Motor neuron (in vitro differentiated cells): ENCODE data around the gene RAC2. TPM values are rescaled to one million over a fixed set of nuclear protein-coding genes. Genes with fewer than 3 reads are reported as not detected.

Experiments
- ATAC-seq, 8 experiments: fragments of 200-7000 bp; cut with Tn5 transposase; replicated peaks in 6 of 8; 2 replicates each; pipeline ENCODE4 v1.8.0; 2021; ENCODE audit warnings: mild to moderate bottlenecking in 8 of 8, moderate library complexity in 8 of 8
- H3K27ac ChIP-seq, 2 donors: fragments of 250-450 bp; sonication (Bioruptor Pico); 2 replicates each; pipeline ENCODE4 v1.9.0; 2021; ENCODE audit warnings: antibody characterized with exemption in 2 of 2, mild to moderate bottlenecking in 2 of 2, moderate library complexity in 1 of 2
- H3K4me1 ChIP-seq, 2 donors: fragments of 250-450 bp; sonication (Bioruptor Pico); replicated peaks in 1 of 2; 2 replicates each; pipeline ENCODE4 v1.6.1; 2021; ENCODE audit warnings: antibody characterized with exemption in 2 of 2, mild to moderate bottlenecking in 2 of 2, moderate library complexity in 1 of 2
- H3K4me3 ChIP-seq, 5 donors: fragments of 250-450 bp; sonication (Bioruptor Pico); 2 replicates each; pipeline ENCODE4 v1.9.0; 2021; ENCODE audit warnings: antibody characterized with exemption in 5 of 5, mild to moderate bottlenecking in 5 of 5, moderate library complexity in 4 of 5
- WGBS, 10 experiments: fragments of 450-650 bp; shearing (Covaris generic); methylation state at CpG; one replicate each; pipeline ENCODE4 v1.0.0; 2022; 5-methylcytosine and 5-hydroxymethylcytosine counted together
- in situ Hi-C, 9 experiments: fragments of 400-800 bp; cut with MboI; loops; one replicate each; pipeline ENCODE4 v1.15.0; 2021; ENCODE audit warnings: low sequenced_read_pairs in 9 of 9, low pct_unique_long_range_greater_than_20kb in 2 of 9; ENCODE audit not compliant: unreplicated experiment in 9 of 9
- total RNA-seq, 8 experiments: library from RNA; unstranded; fragments of 300-600 nt; gene quantifications; 2 replicates each; pipeline versions ENCODE4 v1.2.3 to v1.2.4, GENCODE V29; 2022

Gene RAC2
- total RNA-seq, 8 experiments from 2014 or later, result 0.33 to 94.3 (median 3.1) TPM; not detected in 1

GRCh38 chr22:37243402-37244113, 511 bp downstream of the RAC2 start:
- 93% methylated on average over 3 of the region's 12 CpGs; no CpG with 5 or more reads in 9 of the 10 experiments for WGBS, 10 experiments
- H3K27ac ChIP-seq, result no peak overlapping the region
- in situ Hi-C loops, result no loop called here
- peak in 1 of 8 experiments; percentile 37 for ATAC-seq
- H3K4me3 ChIP-seq, result no peak overlapping the region
- H3K4me1 ChIP-seq, result peaks cover 10 to 16% of the 10 kb centered on the region in 2 donors

- H3K4me3 ChIP-seq, result no peak overlapping the region
- 7 to 80% (median 26%) methylated on average over 1 to 11 of the region's 16 CpGs; no CpG with 5 or more reads in 4 of the 10 experiments for WGBS, 10 experiments
- in situ Hi-C loops, result no loop called here
Measured at GRCh38 chr22:37242395-37242918, 1.6 kb downstream of the RAC2 start.

GRCh38 chr22:37241351-37242142, 2.5 kb downstream of the RAC2 start:
- Histone ChIP-seq H3K4me1 (peaks cover 6 to 21% of the 10 kb centered on the region in 2 donors), H3K27ac (no peak overlapping the region), H3K4me3 (no peak overlapping the region)
- WGBS, 10 experiments, result 0 to 100% (median 91%) methylated on average over 1 to 7 of the region's 19 CpGs; no CpG with 5 or more reads in 3 of the 10 experiments
- in situ Hi-C loops, result no loop called here
- peak in 2 of 8 experiments; percentile 9 to 29 for ATAC-seq

More at GRCh38 chr22:37242395-37242918, 1.6 kb downstream of the RAC2 start:
- Histone ChIP-seq H3K4me1 (peaks cover 6 to 17% of the 10 kb centered on the region in 2 donors), H3K27ac (no peak overlapping the region)
- peak in 7 of 8 experiments; percentile 24 to 69 (median 61) for ATAC-seq

GRCh38 chr22:37240941-37241320, 3.1 kb downstream of the RAC2 start:
- H3K4me3 ChIP-seq, result no peak overlapping the region
- ATAC-seq, result no peak
- 60 to 100% (median 90%) methylated on average over 1 of the region's 7 CpGs; no CpG with 5 or more reads in 6 of the 10 experiments for WGBS, 10 experiments
- in situ Hi-C loops, result no loop called here
- H3K4me1 ChIP-seq, result peaks cover 6 to 21% of the 10 kb centered on the region in 2 donors
- H3K27ac ChIP-seq, result peak overlapping the region in 1 of 2 donors; percentile 27

GRCh38 chr22:37240240-37240940, 3.7 kb downstream of the RAC2 start:
- peak in 4 of 8 experiments; percentile 31 to 51 (median 45) for ATAC-seq
- H3K27ac ChIP-seq, result peak overlapping the region in 1 of 2 donors; percentile 60
- H3K4me1 ChIP-seq, result peaks cover 6 to 21% of the 10 kb centered on the region in 2 donors
- WGBS, 10 experiments, result 40 to 87% (median 80%) methylated on average over 1 to 7 of the region's 11 CpGs; no CpG with 5 or more reads in 3 of the 10 experiments
- no peak overlapping the region for H3K4me3 ChIP-seq
- in situ Hi-C loops, result no loop called here

- Histone ChIP-seq H3K27ac (peak overlapping the region in 1 of 2 donors; percentile 60), H3K4me3 (no peak overlapping the region), H3K4me1 (peaks cover 6 to 21% of the 10 kb centered on the region in 2 donors)
- 17 to 100% (median 80%) methylated on average over 1 to 6 of the region's 10 CpGs; no CpG with 5 or more reads in 2 of the 10 experiments for WGBS, 10 experiments
- in situ Hi-C loops, result no loop called here
- peak in 2 of 8 experiments; percentile 5 to 9 for ATAC-seq
Measured at GRCh38 chr22:37239336-37240239, 4.5 kb downstream of the RAC2 start.

GRCh38 chr22:37237371-37238268, 6.4 kb downstream of the RAC2 start:
- Histone ChIP-seq H3K4me3 (no peak overlapping the region), H3K4me1 (peaks cover 4 to 21% of the 10 kb centered on the region in 2 donors), H3K27ac (no peak overlapping the region)
- WGBS, 10 experiments, result 40 to 100% (median 68%) methylated on average over 1 to 7 of the region's 20 CpGs; no CpG with 5 or more reads in 4 of the 10 experiments
- in situ Hi-C loops, result no loop called here
- peak; percentile 42 to 94 (median 77) for ATAC-seq

- in situ Hi-C loops, result no loop called here
- 70 to 100% (median 90%) methylated on average over 1 to 3 of the region's 3 CpGs; no CpG with 5 or more reads in 4 of the 10 experiments for WGBS, 10 experiments
- H3K27ac ChIP-seq, result no peak overlapping the region
- no peak for ATAC-seq
- H3K4me1 ChIP-seq, result peaks cover 0 to 15% of the 10 kb centered on the region in 2 donors
- H3K4me3 ChIP-seq, result no peak overlapping the region
Measured at GRCh38 chr22:37235897-37236607, 8.0 kb downstream of the RAC2 start.

GRCh38 chr22:37234736-37235711, 9.0 kb downstream of the RAC2 start:
- H3K4me3 ChIP-seq, result no peak overlapping the region
- 60 to 94% (median 85%) methylated on average over 1 to 13 of the region's 16 CpGs; no CpG with 5 or more reads in 2 of the 10 experiments for WGBS, 10 experiments
- ATAC-seq, result no peak
- H3K27ac ChIP-seq, result no peak overlapping the region
- peaks cover 0 to 10% of the 10 kb centered on the region in 2 donors for H3K4me1 ChIP-seq
- in situ Hi-C loops, result no loop called here
